HG03354 (cell line): Measurements from ENCODE around the gene WDR38.

Source experiments
- ATAC-seq: cut with Tn5 transposase; IDR thresholded peaks from one replicate; pipeline ENCODE4 v1.9.1; 2021; ENCODE audit warnings: mild to moderate bottlenecking; ENCODE audit not compliant: unreplicated experiment, poor library complexity, severe bottlenecking

The WDR38 gene

DNA sequence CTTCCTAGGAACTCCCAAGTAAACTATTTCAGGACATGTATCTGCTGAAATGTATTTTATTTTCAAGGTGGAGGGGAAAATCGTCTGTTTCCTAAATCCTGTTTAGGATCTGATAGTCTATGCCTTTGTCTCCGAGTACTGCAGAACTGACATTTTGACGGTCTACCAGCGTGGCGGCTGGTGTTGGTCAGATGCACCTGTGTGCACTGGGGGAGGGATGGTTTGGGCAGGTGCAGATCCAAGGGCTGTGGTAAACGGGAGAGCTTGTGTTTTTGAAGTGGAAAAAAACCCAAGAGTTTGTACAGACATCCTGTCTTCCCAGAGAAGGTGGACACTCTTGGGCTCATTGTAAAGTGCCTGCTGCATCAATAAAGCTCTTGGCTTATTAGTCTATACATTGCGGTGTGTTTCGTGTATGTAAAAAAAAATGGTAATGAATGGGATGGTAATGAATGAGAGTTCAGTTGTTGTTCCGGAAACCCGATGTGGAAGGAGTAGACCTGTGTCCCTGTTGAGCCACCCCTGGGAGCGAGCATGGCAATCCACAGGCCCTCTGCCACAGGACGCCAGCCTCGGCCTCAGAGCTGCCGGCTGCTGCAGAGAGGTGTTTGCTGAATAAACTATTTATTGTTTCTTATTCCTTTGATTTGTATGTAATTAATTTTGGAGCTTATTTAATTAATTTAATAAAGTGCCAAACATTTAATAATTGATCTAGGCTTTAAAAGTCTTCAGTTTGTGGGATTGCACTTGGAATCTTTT lies 23.9 kb downstream of the WDR38 start:
- no peak for ATAC-seq

DNA sequence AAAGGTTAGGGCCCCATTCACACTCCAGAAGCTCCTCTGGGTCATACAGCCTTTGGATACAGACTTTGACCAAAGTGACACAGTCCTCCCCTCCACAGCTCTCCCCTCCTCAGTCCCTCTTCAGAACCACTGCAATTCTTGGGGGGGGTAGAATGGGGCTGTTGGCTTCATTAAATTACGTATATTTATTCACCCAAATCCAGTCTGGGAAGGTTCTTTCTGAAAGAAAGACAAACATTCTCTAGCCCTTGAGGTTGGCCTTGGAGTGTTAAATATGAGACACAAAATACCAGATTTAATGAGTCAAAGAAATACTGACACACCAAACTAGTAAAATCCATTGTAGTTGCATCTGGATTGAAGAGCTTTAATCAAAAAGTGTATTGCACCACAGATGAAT lies 24.8 kb downstream of the WDR38 start:
- ATAC-seq: no peak

DNA sequence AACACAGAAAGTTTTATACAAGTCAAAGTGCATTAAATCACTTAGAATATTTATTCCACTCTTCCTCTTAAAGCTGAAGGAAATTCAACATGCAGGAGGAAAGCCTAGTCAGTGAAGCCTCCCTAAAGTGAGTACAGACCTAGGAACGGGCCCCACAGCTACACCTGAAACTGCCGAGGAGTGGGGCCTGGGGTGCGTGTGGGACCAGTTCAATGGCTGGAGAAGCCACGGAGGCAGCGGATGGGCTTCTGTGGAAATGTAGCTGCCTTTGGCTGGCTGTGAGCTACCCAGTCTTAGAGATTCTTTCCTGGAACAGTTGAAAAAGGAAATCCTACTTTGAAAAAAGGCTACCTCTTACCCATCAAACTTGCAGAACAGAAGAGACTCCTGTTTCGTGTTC lies 25.3 kb downstream of the WDR38 start:
- no peak for ATAC-seq

DNA sequence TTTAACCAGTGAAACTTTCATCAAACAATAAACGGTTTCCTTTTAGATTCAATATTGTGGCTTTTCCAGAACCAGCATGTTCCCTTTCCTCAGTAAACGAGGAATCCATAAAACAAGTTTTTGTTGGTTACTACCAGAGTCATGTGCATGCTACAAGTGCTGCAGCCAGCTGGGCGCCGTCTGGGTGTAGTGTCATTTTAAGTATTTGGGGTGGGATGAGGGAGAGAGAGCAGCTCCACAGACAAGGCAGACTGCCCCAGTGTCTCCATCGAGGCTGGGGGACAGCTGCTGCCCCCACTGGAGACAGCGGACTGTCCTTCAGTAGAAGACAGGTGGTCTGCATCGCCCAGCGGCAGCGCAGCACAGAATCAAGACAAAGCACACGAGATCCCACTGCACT lies 26.0 kb downstream of the WDR38 start:
- no peak for ATAC-seq

DNA sequence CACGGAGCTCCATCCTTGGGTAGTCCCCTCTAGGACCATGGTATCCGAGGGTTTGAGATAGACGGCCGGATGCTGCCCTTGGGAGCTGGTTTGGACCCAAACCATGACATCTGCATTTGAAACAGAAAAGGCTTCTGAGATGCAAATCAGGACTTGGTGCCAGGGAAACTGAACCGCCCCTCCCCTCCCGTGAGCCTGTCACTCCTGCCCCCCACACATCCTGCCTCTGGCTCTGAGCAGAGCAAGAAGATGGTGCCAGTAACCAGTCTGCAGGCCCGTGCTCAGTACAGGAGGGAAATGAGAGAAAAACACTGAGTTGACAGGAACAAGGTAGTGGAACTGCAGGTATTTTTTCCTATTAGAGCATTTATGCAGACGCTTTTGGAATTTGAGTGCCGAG lies 27.2 kb downstream of the WDR38 start:
- no peak for ATAC-seq

DNA sequence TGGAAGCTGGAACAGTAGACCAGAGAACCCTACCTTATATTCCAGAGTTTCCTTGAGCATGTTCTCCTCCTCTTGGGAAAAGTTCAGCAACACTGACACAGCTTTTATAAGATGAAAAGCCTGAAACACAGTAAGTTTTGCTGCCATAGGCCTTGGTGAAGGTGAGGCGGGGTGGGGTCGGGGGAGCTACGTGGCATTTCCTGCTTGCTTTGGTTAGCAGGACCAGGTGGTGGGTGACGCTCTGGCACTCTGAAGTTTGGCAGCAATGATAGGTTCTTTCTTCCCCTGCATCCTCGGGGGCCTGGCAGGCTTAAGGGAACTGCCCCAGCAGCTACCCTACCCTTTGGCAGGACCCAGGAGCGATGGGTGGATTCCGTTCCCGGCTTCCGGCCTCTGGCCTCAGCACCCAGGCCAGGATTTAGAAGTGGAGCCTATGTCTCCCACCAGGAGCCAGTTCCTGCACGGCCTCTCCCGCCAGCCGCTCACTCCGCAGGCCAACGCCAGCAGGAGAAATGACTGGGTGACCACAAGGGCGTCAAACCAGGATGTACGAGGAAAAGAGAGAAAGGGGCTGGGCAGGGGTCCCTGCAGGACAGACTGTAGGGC lies 28.0 kb downstream of the WDR38 start:
- ATAC-seq: no peak

DNA sequence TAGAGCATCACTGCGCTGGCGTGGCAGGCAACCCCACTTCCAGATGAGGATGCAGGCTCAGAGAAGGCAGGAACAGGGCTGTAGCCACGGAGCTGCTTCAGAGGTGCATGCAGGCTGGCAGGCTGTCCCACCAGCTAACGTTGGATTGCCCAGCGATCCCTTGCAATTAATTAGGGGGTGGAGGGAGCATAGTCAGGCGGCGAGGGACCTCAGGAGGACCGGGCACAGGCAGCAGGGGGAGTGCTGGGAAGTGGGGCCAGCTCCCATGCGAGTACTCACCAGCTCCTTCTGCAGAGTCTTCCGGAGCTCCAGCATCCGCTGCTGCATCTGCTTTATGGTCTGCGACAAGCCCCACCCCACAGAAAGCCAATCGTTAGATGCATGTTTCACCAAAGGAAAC lies 29.0 kb downstream of the WDR38 start:
- ATAC-seq: no peak

DNA sequence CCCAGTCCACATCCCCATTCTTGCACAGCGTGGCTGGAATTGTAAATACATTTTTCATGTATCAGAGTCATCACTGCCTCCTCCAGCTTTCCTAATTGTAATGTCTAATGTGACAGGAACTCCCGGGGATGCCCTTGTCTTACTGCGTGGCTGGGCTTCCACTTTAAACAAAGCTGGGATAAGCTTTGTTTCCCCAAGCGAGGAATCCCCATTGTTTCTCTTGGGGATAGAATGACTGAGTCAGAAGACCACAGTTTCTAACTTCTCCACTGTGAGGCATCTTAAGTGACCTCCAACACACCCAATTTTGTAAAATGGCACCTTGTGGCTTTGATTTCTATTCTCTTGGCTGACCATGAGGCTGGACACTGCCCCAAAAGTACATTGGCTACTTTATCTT lies 31.1 kb downstream of the WDR38 start:
- ATAC-seq: no peak

DNA sequence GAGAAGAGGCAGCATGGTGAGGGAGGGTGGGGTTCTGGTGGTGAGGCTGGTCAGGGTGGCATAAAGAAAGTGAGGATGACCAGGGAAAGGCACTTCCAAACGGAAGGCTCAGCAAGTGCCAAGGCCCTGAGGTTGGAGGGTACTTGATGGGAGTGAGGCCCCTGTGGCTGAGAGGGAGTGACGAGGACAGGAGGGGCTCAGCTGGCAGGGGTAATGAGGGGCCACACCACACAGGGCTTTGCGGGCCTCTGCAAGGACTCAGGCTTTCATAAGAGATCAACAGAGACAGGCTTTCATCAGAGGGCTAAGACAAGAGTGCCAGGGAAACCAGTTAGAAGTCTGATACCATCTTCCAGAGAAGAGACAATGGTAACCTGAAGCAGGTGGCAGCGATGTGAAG lies 32.3 kb downstream of the WDR38 start:
- no peak for ATAC-seq

DNA sequence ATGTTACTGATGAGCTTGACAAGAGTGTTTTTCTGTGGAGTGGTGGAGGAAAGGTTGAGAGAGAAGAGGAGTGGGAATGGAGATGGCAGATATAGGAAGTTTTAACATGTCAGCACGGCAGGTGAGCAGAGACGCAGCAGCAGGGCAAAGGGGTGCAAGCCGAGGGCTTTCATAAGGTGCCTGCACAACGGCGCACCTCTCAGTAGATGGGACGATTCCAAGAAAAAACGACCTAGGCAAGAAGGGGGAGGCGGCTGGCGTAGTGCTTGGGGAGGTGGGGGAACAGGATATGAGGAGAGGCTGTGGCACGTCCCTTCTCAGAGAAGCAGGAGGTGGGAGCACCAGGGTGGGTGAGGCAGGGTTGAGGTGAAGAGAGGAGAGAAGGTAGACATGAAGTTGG lies 33.2 kb downstream of the WDR38 start:
- ATAC-seq: no peak

DNA sequence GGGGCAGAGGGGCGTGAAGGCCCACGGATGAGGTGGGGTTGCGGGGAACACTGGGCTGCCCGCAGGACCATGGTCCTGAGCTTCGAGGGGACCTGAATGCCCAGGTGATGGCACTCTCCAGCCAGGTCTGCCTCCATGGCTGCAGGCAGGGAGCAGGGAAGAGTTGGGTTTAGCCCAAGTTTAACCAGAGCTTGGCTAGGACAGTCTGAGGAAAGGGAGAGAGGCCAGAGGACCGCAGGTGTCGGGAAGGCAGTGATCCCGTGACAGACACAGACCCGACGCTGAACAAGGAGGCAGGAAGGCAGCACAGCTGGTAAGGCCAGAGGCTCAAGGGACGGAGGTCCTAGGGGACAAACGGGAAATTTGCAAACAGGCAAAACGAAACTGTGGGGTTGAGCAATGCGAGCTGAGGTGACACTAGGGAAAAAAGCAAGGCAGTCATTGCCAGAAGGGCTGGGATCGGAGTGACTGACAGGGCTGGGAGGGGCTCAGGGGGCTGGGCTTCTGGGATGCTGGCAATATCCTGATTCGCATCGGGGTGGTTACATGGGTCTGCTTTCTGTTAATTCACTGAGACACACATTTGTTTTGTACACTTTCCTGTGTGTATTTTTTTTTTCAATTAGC lies 33.7 kb downstream of the WDR38 start:
- no peak for ATAC-seq

DNA sequence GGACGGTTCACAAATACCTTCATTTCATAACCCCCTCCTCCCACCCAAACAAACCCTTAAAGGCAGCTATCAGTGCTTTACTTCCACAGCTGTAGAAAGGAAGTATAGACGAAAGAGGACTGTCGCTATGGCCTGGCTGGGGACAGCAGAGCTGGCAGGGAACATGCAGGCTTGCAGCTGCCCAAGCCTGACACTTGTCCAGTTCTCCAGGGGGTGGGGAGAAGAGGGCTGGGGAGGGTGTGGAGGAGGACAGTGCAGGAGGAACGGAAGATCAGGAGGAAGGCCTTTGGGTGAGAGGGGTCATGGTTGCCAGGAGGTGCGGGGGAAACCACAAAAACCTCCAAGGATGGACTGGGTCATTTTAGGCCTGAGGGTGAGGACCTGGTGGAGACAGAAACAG lies 34.6 kb downstream of the WDR38 start:
- no peak for ATAC-seq

DNA sequence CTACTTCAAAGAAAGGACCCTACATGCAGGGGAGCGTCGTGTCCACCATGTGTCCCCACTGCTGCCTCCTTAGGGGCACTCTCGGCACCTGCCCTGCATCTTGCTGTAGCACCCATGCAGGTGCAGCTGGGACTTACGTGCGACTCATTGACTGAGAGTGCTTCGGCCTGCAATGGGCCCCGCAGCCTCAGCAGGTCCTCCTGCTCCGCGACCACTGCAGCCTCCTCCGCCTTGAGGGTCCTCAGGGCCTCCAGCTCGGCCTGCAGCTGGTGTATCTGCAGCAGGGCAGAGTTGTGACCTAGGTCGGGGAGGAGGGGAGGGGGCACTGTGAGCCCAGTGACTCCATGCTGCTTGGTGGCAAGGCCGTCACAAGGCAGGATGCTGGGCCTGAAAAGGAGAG lies 35.7 kb downstream of the WDR38 start:
- ATAC-seq: no peak

DNA sequence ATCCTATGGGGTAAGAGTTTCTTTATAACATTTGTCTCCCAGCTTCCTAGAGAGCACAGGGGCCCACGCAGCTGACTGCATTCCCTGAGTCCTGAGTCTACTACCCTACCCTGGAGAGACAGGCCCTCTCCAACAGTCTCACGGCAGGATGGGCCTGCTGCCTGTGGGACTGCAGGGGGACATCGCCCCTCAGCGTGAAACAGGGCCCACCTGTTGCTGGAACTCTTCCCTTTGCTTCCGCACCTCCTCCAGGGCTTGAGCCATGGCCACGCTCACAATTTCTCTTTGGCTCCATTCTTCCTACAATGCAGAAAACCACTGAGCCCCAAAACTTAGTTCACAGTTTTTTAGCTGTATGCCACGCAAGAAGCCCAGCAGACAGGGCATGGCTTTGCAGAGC lies 36.9 kb downstream of the WDR38 start:
- no peak for ATAC-seq

DNA sequence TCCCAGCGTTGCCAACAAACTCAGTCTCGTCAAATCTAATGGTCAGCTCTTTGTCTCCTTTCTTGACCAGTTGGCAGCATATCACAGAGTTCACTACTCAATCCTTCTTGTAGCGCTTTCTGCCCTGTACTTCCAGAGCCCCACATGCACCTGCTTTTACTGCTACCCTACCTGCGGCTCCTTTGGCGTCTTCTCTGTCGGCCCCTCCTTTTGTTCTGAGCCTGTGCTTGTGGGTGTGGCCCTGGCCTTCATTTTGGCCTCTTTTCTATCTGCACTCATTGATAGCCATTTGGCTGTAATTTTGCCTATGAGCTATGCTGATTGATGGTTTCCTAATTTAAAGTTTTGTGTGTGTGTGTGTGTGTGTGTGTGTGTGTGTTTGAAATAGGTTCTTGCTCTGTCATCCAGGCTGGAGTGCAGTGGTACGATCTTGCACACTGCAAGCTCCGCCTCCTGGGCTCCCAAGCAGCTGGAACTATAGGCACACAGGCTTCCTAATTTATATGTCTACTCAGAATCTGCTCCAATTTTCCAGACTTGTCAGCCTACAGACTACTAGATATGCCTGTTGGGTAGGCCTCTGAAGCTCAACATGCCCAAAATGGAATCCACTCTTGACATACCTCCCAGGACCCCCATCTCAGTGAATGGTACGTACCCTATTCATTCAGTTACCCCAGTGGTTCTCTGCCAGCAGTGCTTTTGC lies 40.9 kb downstream of the WDR38 start:
- no peak for ATAC-seq

DNA sequence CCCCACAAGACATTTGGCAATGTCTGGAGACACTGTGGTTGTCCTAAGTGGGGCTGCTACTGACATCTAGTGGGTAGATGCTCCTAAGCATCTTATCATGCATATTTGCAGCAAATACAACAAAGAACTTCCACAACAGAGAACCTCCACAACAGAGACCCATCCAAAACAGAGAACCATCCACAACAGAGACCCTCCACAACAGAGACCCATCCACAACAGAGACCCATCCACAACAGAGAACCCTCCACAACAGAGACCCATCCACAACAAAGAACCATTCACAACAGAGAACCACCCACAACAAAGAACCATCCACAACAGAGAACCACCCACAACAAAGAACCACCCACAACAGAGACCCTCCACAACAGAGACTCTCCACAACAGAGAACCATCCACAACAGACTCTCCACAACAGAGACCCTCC lies 41.5 kb downstream of the WDR38 start:
- no peak for ATAC-seq

DNA sequence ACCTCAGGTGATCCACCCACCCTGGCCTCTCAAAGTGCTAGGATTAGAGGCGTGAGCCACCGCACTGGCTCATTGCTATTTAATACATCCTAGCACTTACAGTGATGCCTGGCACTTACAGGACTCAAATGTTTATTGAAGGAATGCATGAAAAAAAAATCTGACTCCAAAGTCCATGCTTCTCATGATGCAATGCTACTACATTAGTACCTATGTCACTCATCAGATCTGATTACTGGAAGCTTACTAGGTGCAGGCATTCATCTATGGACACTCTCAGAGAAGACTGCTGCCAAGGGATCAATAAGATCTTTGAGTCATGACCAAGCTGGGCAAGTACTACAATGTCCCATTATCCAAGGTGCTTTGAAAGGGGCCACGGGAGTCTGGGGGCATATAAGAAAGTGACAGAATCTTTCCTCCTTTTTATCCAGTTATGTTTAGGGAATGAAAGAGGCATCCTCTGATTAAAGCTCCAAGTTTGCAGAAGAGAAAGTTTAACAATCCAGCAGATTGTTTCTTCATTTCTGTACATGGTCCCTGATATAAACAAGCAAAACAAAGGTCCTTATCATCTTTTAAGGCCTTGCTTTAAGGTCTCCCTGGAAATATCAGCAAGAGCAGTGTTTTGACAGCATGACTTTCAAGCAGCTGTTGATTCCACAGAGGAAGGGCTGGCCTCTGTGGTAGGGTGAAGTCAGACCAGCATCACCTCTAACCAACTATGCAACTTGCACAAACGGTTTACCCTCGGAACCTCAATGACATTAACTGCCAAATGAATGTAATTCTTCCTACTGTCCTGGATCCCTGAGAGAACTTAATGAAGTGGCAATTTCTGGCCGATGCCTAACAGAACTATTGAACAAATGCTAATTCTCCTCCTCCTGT lies 44.6 kb downstream of the WDR38 start:
- no peak for ATAC-seq

DNA sequence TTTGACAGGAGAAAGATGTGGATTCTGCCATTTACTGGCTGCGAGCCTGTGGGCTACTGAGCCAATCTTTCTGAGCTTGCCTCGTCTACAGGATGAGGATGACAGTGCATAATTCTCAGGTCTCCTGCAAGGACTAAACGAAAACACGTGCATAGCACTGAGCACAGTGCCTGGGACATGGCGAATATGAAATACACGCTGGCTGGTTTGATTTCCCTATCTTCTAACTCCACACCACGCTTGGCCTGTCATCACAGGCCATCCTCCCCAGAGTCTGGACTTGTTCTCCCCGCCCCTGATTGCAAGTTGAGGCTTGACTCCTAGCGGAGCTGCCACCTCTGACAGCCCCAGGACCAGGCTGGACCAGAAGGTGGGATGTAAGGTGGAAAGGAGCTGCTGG lies 46.6 kb downstream of the WDR38 start:
- ATAC-seq: no peak

DNA sequence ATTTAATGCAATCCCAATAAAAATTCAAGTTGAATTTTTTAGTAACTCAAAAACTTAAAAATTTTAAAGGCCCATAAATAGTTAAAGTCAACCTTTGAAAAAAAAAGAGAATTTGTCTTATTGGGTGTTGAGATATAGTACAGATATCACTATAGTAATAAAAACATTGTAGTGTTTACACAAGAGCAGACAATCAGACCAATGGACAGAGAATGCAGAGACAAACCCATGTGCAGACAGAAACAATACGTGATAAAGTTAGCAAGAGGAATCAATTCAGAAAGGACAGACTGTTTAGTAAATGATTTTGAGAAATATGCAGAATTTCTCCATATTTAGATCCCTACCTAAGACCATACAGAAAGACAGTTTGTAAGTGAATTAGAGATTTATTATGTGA lies 53.7 kb downstream of the WDR38 start:
- ATAC-seq: no peak
